ENCODE measurements around the gene METTL2A.
"Not testable (repeated sequence)": the region's sequence is repeated elsewhere in the genome, so short reads cannot be mapped to it uniquely, and the experiment has no call there.

The METTL2A gene

DNA sequence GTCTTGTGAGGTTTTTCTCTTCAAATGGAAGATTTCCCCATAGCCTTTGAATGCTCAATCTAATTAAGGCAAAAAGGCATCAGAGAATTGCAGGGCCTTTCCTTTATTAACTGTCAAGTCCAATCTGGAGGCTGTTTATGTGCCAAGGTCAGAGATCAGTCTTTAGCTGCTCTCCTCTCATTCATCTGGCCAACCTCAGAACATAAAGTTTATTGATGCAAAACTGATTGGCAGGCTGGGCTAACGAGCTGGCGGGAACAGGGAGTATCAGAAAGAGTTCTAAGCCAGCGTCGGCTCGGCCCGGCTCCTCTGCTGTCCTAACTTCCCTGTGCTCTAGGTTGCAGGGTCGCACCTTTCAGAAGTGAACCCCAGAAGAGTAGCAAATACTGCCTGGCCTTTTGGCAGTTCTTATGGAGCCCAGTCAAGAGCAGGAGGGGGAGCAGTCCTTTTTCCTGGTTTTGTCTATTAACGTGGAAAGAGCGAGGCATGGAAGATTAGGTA lies 47.7 kb downstream of the METTL2A start:
- DNase-seq (ENCODE audit: low read depth, low spot score), result not testable (repeated sequence)

DNA sequence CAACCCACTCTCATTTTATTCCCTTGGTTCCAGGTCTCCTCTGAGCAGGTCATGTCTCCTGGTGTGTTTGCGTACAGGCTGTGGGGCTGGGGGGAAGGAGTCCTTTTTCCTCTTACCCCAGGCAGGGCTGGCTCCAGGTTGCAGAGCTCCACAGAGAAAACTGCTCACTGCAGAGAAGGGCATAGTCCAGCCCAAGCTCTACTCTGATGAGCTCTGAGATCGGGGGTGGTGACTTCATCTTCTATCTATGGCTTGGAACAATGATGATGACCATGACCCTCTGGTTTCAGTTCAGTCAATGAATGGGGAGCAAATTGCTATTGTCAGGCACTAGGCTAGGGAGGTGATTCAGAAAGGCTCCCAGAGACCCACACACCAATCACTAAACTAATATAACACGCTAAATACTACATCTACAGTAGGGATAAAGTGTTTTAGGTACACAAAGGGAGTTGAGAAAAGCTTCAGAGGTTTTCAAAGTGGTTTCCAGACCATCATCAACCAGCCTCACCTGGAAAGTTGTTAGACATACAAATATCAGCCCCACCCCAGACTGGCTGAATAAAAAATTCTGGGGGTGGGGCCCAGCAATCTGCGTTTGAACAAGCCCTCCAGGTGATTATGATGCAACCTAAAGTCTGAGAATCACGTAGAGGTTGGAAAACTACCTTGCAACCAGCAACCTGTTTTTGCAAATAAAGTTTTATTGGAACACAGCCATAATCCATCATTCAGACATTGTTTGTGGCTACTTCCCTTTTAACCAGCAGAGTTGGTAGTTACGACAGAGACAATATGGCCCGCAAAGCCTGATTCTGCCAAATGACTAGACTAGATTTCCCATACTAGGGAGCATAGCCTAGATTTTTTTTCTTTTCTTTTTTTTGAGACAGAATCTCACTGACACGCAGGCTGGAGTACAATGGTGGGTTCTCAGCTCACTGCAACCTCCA lies 49.6 kb downstream of the METTL2A start:
- DNase-seq (ENCODE audit: low read depth, low spot score), result peak; percentile 8

DNA sequence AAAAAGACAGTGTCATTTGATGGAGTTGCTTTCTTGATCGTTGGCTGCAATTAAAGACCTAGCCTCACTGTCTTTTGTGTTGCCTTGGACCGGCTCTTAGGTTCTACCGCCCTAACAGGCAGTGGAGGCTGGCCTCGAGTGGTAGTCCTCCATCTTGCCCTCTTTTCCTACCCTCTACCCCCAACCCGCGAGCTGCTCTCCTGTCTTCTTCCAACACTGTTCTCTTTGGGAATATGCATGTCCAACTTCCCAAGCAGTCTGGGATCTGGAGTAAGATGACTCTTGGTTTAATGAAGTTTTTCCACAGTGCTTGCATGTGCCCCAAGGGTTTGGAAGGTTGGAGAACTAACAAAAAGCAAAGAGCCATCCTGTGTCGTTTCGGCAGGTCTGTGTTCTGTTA lies 53.4 kb downstream of the METTL2A start:
- DNase-seq (ENCODE audit: low read depth, low spot score), result not testable (repeated sequence)

DNA sequence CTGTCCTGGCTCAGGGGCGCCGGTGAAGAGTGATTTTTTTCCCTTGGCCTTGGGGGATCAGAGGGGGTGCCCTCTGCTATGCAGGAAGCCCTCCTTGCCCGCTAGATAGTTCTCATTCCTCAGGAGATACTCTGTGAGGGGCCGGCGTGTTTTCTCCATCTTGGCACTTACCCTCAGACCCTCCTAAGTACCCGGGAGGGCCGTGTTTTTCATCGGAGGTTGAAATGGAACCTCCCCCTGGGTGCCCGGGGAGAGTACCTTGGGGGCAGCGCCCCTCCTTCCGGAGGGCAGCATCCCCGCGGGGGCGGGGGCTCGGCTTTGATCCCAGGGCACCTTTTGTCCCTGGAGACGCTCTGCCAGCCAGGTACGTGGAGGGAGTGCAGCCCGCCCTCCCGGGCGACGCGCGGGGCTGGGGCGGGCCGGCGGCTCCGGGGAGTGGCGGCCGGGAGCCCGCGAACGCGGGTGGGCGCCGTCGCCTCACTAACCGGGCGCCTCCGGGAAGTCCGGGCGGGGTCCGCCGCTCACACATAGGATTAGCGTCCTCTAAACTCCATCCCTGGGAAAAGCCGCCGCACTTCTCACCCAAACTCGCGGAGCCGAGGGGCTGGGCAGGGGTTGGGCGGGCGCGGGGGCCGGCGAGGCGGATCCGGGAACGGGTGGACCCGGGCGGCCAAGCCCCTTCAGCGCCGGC lies 54.2 kb downstream of the METTL2A start:
- DNase-seq (ENCODE audit: low read depth, low spot score), result not testable (repeated sequence)

DNA sequence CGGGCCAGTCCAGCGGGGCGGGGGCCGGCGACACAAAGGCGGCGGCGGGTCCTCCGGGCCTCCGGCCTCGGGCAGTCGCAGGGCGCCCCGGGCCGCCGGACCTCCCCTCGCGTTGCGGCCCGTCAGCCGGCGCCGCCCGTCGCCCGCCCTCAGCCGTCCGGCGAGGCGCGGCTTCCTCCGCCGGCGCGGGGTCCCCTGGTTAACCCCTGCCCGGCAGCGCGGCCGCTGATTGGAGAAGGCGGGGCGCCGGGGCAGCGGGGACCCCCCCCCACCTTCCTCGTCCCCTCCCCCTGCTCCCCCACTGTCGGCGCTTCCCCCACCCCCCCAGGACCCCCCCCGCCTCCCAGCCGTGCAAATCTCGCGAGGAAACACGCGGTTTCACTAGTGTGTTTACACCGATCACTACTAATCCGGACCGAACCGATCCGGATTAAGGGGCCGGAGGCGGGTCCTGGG lies 54.8 kb downstream of the METTL2A start, which contains the start of gene TLK2:
TLK2 (plus strand) TSS at position 402 of the 456 bp plus-strand sequence. CDS start 2,301 bp downstream, outside the sequence.
- peak; percentile 92 for DNase-seq (ENCODE audit: low read depth, low spot score)

DNA sequence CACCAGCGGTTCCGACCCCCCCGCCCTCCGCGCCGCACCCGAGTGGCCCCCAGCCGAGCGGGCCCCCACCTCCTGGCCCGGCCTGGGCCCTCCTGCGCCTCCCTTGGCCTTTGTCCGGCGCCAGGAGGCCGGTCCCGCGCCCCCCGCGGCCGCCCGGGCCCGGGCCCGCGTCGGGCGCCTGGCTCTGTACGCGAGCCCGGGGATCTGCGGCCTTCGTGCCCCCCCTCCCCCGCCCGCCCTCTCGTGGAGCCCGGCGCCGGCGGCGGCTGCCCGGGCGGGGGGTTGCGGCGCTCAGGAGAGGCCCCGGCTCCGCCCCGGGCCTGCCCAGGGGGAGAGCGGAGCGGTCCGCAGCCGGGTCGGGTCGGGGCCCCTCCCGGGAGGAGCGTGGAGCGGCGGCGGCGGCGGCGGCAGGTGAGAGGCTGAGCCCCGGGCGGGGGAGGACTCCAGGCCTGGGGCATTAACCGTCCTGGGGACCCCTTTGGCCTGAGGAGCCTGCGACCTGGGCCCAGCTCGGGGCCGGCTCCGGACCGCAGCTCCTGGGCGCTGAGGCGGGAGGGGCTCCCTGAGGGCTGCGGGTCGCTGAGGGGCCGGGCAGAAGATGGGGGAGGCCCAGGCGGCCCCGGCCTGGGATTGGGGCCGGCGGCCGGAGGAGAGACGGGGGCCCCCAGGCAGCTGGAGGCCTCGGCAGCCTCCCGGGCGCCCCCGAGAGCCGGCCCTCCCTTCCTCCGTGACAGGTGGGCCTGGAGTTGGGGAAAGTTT lies 55.4 kb downstream of the METTL2A start:
- DNase-seq (ENCODE audit: low read depth, low spot score), result peak; percentile 61

DNA sequence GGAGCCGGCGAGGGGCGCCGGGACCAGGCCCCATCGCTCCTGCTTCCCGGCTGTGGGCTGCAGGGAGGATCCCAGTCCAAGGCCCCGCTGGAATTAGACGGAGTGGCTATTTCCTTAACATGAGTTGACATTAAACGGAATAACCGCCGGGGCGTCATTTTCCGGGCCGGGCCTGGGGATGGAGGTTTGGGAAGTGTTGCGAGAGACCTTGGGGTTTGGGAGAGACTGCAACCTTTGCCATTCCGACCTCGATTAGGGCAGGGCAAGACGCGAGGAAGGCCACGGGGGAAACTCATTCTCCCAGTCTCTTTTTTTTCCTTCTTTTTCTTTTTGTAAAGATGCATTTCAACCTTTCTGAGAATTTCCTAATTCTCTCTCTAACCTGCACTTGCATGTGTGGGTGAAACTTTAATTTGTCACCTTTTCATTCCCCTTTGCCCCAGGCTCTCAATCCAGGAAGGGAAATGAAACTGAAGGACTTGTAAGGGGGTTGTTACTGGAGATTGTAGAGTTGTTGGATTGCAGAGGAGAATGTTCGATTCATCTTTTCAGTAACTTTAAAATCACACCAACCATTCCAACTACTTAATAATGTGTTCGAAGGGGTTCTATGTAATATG lies 56.1 kb downstream of the METTL2A start:
- DNase-seq (ENCODE audit: low read depth, low spot score), result peak; percentile 25

DNA sequence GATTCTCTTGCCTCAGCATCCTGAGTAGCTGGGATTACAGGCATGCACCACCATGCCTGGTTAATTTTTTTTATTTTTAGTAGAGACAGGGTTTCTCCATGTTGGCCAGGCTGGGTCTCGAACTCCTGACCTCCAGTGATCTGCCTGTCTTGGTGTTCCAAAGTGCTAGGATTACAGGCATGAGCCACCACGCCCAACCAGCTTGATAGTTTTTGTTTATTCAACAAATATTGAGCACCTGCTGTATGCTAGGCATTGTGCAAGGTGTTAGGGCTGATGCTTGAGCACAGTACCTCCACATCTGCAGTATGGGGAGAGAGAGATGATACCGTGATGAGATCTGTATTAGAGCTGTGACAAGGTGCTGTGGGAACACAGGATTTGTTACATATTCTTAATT lies 58.9 kb downstream of the METTL2A start:
- not testable (repeated sequence) for DNase-seq (ENCODE audit: low read depth, low spot score)

DNA sequence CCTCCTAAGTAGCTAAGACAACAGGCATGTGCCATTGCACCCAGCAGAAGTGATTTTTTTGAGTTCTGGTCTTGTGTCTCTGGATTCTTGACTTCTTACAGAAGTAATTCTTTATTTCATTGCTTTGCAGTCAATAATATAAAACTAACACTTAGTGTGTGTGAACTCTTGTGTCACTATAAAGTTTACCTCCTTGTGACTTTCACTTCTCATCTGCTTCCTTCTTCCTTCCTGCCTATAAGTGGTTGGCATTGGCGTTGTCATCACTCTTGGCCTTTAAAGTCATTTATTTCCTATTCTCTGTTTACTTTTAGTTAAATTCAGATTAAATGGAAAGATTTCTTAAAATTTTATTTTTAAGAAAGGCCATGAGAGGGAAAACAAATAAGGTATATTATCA lies 67.3 kb downstream of the METTL2A start:
- not testable (repeated sequence) for DNase-seq (ENCODE audit: low read depth, low spot score)

DNA sequence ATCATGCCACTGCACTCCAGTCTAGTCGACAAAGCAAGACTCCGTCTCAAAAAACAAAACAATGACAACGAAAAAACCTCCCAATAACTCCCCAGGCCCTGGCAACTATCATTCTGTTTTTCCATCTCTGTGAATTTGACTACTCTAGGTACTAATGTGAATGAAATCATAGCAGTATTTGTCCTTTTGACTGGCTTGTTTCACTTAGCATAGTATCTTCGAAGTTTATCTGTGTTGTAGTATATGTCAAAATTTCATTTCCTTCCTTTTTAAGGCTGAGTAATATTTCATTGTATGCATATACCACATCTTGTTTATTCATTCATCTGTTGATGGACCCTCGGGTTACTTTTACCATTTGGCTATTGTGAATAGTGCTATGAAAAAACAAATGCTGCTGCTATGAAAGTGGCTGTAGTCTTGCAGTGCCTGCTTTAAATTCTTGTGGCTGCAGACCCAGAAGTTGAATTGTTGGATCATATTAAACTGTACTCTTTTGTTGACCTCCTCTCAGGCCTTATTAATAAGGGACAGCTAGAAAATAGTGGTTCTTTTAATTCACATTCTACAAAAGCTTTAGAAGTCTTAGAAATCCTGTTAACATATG lies 69.5 kb downstream of the METTL2A start:
- peak; percentile 66 for DNase-seq (ENCODE audit: low read depth, low spot score)

DNA sequence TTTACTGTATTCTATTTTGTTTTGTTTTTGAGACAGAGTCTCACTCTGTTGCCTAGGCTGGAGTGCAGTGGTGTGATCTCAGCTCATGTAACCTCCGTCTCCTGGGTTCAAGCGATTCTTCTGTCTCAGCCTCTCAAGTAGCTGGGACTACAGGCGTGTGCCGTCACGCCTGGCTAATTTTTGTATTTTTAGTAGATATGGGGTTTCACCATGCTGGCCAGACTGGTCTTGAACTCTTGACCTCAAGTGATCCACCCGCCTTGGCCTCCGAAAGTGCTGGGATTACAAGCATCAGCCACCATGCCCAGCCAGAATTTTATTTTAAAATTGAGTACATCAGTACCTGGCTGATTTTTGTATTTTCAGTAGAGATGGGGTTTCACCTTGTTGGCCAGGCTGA lies 70.4 kb downstream of the METTL2A start:
- not testable (repeated sequence) for DNase-seq (ENCODE audit: low read depth, low spot score)

DNA sequence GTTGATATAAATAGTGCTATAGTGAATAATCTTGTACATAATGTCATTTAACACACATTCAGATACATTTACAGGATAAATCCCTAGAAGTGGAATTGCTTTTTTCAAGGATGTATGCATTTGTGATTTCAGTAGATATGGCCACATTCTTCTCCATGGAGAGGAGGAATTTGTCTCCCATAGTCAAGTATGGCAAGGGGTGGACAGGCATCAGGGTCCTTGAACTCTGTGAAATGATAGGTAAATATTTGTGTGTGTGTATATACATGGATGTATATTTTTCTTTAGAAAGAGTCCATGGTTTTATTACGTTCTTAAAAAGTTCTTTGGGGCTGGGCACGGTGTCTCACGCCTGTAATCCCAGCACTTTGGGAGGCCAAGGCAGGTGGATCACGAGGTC lies 72.6 kb downstream of the METTL2A start:
- not testable (repeated sequence) for DNase-seq (ENCODE audit: low read depth, low spot score)

DNA sequence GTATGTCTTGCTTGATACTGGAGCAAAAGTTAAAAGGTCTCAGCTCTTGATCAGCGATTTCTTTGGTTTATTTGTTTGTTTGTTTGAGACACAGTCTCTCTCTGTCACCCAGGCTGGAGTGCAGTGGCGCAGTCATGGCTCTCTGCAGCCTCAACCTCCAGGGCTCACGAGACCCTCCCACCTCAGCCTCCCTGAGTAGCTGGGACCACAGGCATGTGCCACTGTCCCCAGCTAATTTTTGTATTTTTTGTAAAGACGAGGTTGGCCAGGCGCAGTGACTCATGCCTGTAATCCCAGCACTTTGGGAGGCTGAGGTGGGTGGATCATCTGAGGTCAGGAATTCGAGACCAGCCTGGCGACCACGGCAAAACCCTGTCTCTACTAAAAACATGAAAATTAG lies 75.1 kb downstream of the METTL2A start:
- peak; percentile 4 for DNase-seq (ENCODE audit: low read depth, low spot score)

Data from astrocyte of the hippocampus (primary cell).